ENCODE results near the gene NPC1.
"Not testable (repeated sequence)": the region's sequence is repeated elsewhere in the genome, so short reads cannot be mapped to it uniquely, and the experiment has no call there.

NPC1 gene

DNA sequence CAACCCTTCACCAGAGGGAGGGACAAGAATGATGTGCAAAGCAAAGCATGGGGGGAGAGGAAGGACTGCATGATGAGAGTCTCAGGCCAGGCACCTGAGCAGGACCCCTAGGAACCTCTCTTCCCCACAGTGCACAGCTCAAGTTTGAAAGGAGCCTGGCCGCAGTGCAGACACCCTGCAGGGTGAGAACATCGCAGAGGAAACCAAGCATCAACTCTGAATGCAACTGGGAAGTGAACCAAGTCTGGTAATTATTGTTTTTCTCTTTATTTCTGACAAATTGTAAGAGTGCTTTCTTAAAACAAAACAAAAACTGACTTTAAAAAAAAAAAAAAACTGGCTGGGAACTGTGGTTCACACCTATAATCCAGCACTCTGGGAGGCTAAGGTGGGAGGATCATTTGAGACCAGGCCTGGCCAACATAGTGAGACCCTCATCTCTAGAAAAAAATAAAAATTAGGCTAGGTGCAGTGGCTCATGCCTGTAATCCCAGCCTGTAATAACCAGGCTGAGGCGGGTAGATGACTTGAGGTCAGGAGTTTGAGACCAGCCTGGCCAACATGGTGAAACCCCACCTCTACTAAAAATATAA is 15.3 kb downstream of the NPC1 start:
- FAIRE-seq (no peak), DNase-seq (ENCODE audit: insufficient read length, low spot score) (no peak)
- TF ChIP-seq POLR2AphosphoS5 (IDR thresholded peaks at IDR 0.05; ENCODE audit: low read depth, low read length) (no peak), POU2F2 (IDR thresholded peaks at IDR 0.05; ENCODE audit: low read depth, low read length) (no peak), POLR2A (IDR thresholded peaks at IDR 0.05; ENCODE audit: low read depth, low read length) (no peak), SPI1 (IDR thresholded peaks at IDR 0.05; ENCODE audit: low read depth, low read length) (no peak), TAF1 (IDR thresholded peaks at IDR 0.05; ENCODE audit: low read depth, low read length) (no peak), PAX5 (IDR thresholded peaks at IDR 0.05; ENCODE audit: insufficient read depth, low read length, severe bottlenecking) (no peak)

DNA sequence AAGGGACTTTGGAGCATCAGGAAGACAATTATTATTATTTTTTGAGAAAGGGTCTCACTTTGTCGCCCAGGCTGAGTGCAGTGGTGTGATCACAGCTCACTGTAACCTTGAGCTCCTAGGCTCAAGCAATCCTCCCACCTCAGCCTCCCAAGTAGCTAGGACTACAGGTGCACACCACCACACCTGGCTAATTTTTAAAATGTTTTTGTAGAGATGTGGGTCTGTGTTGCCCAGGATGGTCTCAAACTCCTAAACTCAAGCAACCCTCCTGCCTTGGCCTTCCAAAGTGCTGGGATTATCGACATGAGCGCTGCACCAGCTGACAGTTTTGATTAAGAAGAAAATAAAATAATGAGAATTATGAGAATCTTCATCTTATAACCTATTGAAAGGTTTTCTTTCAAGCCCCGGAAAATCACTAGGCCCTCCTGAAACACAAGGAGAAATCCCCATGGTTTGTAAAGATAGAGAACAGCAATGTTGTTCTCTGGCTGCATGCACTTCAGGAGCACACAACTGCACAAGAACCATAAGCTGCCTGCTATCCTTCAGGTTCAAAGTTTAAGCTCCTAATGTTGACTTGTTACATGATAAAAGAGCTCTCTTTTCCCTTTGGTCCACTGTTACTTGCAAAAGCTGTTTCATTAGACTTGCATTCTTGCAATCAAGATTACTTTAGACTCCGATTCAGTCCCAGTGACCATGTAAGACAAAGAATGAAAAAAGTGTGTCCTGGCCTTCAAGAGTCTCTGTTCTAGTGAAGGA is 16.8 kb downstream of the NPC1 start:
- FAIRE-seq (no peak), DNase-seq (ENCODE audit: insufficient read length, low spot score) (no peak)
- no peak for TF ChIP-seq TAF1 (IDR thresholded peaks at IDR 0.05; ENCODE audit: low read depth, low read length)

DNA sequence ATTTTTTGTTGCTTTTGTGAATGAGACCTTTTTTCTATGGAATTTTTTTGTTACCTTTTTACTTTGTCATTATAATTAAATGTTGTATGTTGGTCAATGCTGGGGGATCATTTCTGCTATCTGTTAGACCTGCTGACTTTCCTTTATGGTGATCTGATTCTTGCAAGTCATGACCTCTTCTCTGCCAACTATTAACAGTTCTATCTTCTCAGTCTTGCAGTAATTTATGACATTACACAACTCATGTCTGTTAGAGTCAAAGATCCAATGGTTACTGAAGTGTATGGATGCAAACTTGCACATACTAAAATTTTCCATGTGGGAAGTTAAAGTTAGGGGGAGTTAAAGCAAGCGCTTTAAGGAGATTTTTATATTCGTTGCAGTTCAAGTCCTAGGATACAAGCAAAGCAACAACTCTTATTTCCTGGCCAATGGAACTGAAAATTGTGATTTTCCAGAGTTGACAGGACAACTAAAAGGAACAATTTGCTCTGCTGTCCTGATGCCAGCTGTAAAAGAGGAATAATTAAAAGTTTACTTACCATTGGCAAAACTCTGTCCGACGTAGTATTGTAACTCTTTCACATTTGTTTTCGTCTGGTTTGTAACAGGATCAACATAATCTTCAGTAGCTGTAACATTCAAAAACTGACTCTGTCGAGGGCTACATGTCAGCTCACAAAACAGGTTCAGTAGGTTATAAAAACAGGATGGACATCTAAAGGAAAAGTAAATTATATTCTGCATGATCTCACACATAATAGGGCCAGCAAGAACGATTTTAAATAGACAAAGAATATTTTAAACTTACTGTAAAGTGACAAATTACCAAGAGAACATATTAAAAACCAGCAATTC is 17.8 kb downstream of the NPC1 start:
- no peak for FAIRE-seq
- TF ChIP-seq PAX5 (IDR thresholded peaks at IDR 0.05; ENCODE audit: insufficient read depth, low read length, severe bottlenecking) (no peak), SPI1 (IDR thresholded peaks at IDR 0.05; ENCODE audit: low read depth, low read length) (no peak), POLR2A (IDR thresholded peaks at IDR 0.05; ENCODE audit: low read depth, low read length) (no peak), TAF1 (IDR thresholded peaks at IDR 0.05; ENCODE audit: low read depth, low read length) (no peak), POLR2AphosphoS5 (IDR thresholded peaks at IDR 0.05; ENCODE audit: low read depth, low read length) (no peak), POU2F2 (IDR thresholded peaks at IDR 0.05; ENCODE audit: low read depth, low read length) (no peak)

DNA sequence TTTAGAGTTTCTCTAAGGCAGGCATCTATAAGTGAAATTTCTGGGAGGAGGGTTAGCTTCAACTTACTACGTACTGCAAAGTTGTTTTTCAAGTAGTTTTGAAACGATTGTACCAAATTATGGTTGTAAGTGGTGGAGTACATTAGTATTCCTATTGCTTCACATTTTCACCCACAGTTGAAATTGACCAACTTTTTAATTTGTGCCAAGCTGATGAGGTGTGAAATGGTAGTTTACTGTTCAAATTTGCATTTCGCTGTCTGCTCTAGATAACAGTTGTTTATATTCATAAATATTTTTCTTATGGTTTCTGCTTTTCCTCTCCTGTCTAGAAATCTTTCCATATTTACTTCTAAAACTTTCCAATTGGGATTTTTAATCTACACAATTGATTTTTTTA is 18.6 kb downstream of the NPC1 start:
- DNase-seq (ENCODE audit: insufficient read length, low spot score), result no peak
- no peak for TF ChIP-seq POLR2AphosphoS5 (IDR thresholded peaks at IDR 0.05; ENCODE audit: low read depth, low read length)
- no peak for TF ChIP-seq POU2F2 (IDR thresholded peaks at IDR 0.05; ENCODE audit: low read depth, low read length)
- no peak for TF ChIP-seq POLR2A (IDR thresholded peaks at IDR 0.05; ENCODE audit: low read depth, low read length)
- no peak for TF ChIP-seq SPI1 (IDR thresholded peaks at IDR 0.05; ENCODE audit: low read depth, low read length)
- TF ChIP-seq TAF1 (IDR thresholded peaks at IDR 0.05; ENCODE audit: low read depth, low read length), result no peak
- no peak for TF ChIP-seq PAX5 (IDR thresholded peaks at IDR 0.05; ENCODE audit: insufficient read depth, low read length, severe bottlenecking)
- no peak for FAIRE-seq

More for the DNA sequence above, 17.8 kb downstream of the NPC1 start:
- no peak for DNase-seq (ENCODE audit: insufficient read length, low spot score)

DNA sequence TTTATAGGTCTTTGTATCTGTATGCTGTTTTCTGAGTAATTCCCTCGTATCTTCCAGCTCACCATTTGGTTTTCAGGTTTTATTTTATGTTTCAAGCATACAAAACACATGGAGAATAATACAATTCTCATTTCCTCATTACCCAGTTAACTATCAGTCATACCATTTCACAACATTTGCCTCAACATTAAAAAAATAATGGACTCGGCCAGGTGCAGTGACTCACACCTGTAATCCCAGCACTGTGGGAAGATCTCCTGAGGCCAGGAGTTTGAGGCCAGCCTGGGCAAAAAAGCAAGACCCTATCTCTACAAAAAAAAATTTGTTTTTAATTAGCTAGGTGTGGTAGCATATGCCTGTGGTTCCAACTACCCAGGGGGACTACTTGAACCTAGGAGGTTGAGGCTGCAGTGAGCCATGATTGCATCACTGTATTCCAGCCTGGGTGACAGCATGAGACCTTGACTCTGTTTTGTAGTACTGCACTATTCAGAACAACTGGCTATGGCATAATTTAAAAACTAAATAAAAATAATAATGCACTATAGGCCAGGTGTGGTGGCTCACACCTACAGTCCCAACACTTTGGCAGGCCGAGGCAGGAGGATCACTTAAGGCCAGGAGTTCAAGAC is 20.3 kb downstream of the NPC1 start:
- DNase-seq (ENCODE audit: insufficient read length, low spot score) (no peak), FAIRE-seq (no peak)
- TF ChIP-seq POLR2A (IDR thresholded peaks at IDR 0.05; ENCODE audit: low read depth, low read length), result no peak
- no peak for TF ChIP-seq PAX5 (IDR thresholded peaks at IDR 0.05; ENCODE audit: insufficient read depth, low read length, severe bottlenecking)

DNA sequence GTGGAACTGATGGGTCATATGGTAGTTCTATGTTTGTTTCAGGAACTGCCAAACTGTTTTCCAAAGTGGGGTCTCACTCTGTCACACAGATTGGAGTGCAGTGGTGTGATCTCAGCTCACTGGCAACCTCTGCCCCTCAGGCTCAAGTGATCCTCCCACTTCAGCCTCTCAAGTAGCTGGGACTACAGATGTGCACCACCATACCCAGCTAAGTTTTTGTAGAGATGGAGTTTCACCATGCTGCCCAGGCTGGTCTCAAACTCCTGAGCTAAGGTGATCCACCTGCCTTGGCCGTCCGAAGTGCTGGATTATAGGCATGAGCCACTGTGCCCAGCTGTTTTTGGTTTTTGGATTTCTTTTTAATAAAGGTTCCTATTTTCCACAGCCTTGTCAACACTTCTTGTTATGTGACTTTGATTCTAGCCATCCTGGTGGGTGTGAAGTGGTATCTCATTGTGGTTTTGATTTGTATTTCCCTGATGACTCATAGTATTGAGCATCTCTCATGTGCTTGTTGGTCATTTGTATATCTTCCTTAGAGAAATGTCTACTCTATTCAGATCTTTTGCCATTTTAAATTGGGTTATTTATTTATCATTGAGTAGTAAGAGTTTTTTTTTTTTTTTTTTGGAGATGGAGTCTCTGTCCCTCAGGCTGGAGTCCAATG is 22.8 kb downstream of the NPC1 start:
- no peak for DNase-seq (ENCODE audit: insufficient read length, low spot score)
- TF ChIP-seq POU2F2 (IDR thresholded peaks at IDR 0.05; ENCODE audit: low read depth, low read length) (no peak), PAX5 (IDR thresholded peaks at IDR 0.05; ENCODE audit: insufficient read depth, low read length, severe bottlenecking) (no peak), TAF1 (IDR thresholded peaks at IDR 0.05; ENCODE audit: low read depth, low read length) (no peak), POLR2AphosphoS5 (IDR thresholded peaks at IDR 0.05; ENCODE audit: low read depth, low read length) (no peak), POLR2A (IDR thresholded peaks at IDR 0.05; ENCODE audit: low read depth, low read length) (no peak), SPI1 (IDR thresholded peaks at IDR 0.05; ENCODE audit: low read depth, low read length) (no peak)
- no peak for FAIRE-seq

DNA sequence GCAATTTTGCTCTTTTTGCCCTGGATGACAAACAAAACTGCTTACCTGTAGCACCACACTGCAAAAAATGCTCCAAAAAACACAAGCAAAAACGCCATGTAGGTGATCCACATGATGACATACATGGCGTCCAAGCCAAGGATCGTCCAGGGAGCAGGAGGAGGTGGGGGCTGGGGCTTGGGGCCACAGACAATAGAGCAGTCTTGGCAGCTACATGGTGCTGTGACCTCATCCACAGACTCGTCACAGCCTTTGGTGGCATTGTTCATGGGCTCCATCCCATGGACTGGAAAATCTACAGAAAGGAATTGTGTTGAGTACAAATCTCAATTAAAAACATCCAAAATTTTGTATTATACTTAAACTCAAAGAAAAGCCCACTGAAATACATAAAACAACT is 26.1 kb downstream of the NPC1 start:
- FAIRE-seq, result no peak
- TF ChIP-seq POLR2A (IDR thresholded peaks at IDR 0.05; ENCODE audit: low read depth, low read length), result no peak
- TF ChIP-seq PAX5 (IDR thresholded peaks at IDR 0.05; ENCODE audit: insufficient read depth, low read length, severe bottlenecking), result no peak
- no peak for TF ChIP-seq POU2F2 (IDR thresholded peaks at IDR 0.05; ENCODE audit: low read depth, low read length)
- TF ChIP-seq SPI1 (IDR thresholded peaks at IDR 0.05; ENCODE audit: low read depth, low read length), result no peak
- no peak for TF ChIP-seq TAF1 (IDR thresholded peaks at IDR 0.05; ENCODE audit: low read depth, low read length)
- TF ChIP-seq POLR2AphosphoS5 (IDR thresholded peaks at IDR 0.05; ENCODE audit: low read depth, low read length), result no peak
- no peak for DNase-seq (ENCODE audit: insufficient read length, low spot score)

DNA sequence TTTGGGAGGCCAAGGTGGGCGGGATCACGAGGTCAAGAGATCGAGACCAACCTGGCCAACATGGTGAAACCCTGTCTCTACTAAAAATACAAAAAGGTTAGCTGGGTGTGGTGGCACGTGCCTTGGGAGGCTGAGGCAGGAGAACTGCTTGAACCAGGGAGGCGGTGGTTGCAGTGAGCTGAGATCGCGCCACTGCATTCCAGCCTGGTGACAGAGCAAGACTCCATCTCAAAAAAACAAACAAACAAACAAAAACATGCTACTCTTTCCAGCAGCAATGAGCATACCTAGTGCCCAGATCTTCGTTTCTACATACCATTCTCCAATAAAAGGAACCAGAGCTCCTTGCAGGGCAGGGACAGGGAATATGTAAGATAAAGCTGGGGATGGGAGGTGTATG is 28.8 kb downstream of the NPC1 start:
- FAIRE-seq, result not testable (repeated sequence)

DNA sequence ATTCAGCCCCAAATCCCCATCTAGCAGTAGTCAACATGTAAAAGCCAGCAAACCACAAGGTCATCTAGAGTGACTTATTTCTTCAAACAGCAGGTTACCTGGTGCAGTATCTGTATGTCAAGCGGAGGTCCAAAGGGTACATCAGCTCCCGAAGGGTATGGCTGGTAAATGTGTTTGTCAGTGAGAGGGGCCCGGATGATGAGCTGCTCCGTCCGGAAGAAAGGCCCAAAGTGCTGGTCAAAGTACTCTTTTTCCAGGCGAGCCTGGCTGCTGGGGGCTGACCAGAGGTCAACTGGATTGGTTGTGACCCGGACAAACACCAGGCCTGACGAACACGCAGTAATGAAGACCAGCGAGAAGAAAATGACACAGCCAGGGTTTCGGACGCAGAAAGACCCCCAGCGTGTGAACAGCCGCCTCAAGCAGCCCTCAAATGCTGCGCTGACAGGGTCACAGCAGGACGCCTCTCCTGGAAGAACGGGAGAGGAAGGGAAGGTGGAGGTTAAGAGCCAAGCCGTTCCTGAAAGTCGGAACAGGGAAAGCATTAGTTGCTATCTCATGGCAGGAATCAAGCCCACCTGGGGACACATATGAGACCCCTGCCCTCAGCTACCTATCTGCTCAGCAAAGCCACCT is 30.0 kb downstream of the NPC1 start:
- TF ChIP-seq POU2F2 (IDR thresholded peaks at IDR 0.05; ENCODE audit: low read depth, low read length), result no peak
- no peak for TF ChIP-seq PAX5 (IDR thresholded peaks at IDR 0.05; ENCODE audit: insufficient read depth, low read length, severe bottlenecking)
- TF ChIP-seq SPI1 (IDR thresholded peaks at IDR 0.05; ENCODE audit: low read depth, low read length), result no peak
- no peak for TF ChIP-seq POLR2AphosphoS5 (IDR thresholded peaks at IDR 0.05; ENCODE audit: low read depth, low read length)
- no peak for TF ChIP-seq TAF1 (IDR thresholded peaks at IDR 0.05; ENCODE audit: low read depth, low read length)
- no peak for TF ChIP-seq POLR2A (IDR thresholded peaks at IDR 0.05; ENCODE audit: low read depth, low read length)
- FAIRE-seq (no peak), DNase-seq (ENCODE audit: insufficient read length, low spot score) (no peak)

More for the DNA sequence above, 28.8 kb downstream of the NPC1 start:
- not testable (repeated sequence) for DNase-seq (ENCODE audit: insufficient read length, low spot score)
